Measurements from ENCODE around the gene RNF208. TPM values are rescaled to one million over a fixed set of nuclear protein-coding genes. Genes with fewer than 3 reads are reported as not detected.

The RNF208 gene
- total and polyA plus RNA-seq, 12 donors = 1.1 to 90.5 (median 12.1) TPM

GRCh38 chr9:137218212-137218753 is 3.8 kb downstream of the RNF208 start:
- Histone ChIP-seq H3K4me3 (peak overlapping the region in 1 of 4 donors; percentile 59), H3K27me3 (no peaks in the 10 kb centered on the region), H3K36me3 (replicated peaks in 1 of 2) (no peaks in the 10 kb centered on the region), H3K9me3 (replicated peaks in 1 of 3) (no peaks in the 10 kb centered on the region), H3K27ac (peak overlapping the region; percentile 19 to 82 (median 69)), H3K4me1 (replicated peaks in 1 of 2) (peaks cover 29% of the 10 kb centered on the region in 2 donors)
- WGBS, 4 donors = 63 to 92% (median 67%) methylated on average over 9 to 30 of the region's 30 CpGs
- no peak for DNase-seq
- intact Hi-C loops (cut with DNase I) = no loop called here
- TF ChIP-seq POLR2A (IDR thresholded peaks at IDR 0.05) (no peak), CTCF (IDR thresholded peaks at IDR 0.05) (no peak)

- Histone ChIP-seq H3K27me3 (no peaks in the 10 kb centered on the region), H3K9me3 (replicated peaks in 1 of 3) (no peaks in the 10 kb centered on the region), H3K36me3 (replicated peaks in 1 of 2) (no peaks in the 10 kb centered on the region), H3K4me3 (peak overlapping the region in 2 of 4 donors; percentile 33 to 59), H3K4me1 (replicated peaks in 1 of 2) (peaks cover 23 to 24% of the 10 kb centered on the region in 2 donors), H3K27ac (peak overlapping the region; percentile 58 to 82 (median 69))
- intact Hi-C loops (cut with DNase I) = no loop called here
- DNase-seq = peak; percentile 83 to 95 (median 92)
- 27 to 59% (median 50%) methylated on average over 11 to 36 of the region's 36 CpGs for WGBS, 4 donors
- TF ChIP-seq POLR2A (IDR thresholded peaks at IDR 0.05) (peak in 1 of 2 donors; percentile 81), CTCF (IDR thresholded peaks at IDR 0.05) (peak in 2 of 6 experiments; percentile 4 to 17)
Observed at GRCh38 chr9:137217276-137218211, 4.5 kb downstream of the RNF208 start.

- Histone ChIP-seq H3K27me3 (no peaks in the 10 kb centered on the region), H3K4me1 (replicated peaks in 1 of 2) (peaks cover 18% of the 10 kb centered on the region in 2 donors), H3K9me3 (replicated peaks in 1 of 3) (no peaks in the 10 kb centered on the region), H3K27ac (peak overlapping the region in 1 of 5 donors; percentile 82), H3K36me3 (replicated peaks in 1 of 2) (no peaks in the 10 kb centered on the region), H3K4me3 (no peak overlapping the region)
- TF ChIP-seq POLR2A (IDR thresholded peaks at IDR 0.05) = no peak
- TF ChIP-seq CTCF (IDR thresholded peaks at IDR 0.05) = no peak
- no peak for DNase-seq
- intact Hi-C loops (cut with DNase I) = no loop called here
- WGBS, 4 donors = 93 to 100% (median 96%) methylated on average over 3 to 30 of the region's 30 CpGs
Observed at GRCh38 chr9:137216188-137216965, 5.7 kb downstream of the RNF208 start.

All from adrenal gland (tissue), 12 donors.